Activated naive CD4-positive, alpha-beta T cell (primary cell): Measurements from ENCODE around the gene RBMS1.

Experiments used
- DNase-seq, 4 experiments: peaks; one replicate each; lab custom pipeline; 2025; lab: John Stamatoyannopoulos, UW

The RBMS1 gene, protein sequence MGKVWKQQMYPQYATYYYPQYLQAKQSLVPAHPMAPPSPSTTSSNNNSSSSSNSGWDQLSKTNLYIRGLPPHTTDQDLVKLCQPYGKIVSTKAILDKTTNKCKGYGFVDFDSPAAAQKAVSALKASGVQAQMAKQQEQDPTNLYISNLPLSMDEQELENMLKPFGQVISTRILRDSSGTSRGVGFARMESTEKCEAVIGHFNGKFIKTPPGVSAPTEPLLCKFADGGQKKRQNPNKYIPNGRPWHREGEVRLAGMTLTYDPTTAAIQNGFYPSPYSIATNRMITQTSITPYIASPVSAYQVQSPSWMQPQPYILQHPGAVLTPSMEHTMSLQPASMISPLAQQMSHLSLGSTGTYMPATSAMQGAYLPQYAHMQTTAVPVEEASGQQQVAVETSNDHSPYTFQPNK

DNA sequence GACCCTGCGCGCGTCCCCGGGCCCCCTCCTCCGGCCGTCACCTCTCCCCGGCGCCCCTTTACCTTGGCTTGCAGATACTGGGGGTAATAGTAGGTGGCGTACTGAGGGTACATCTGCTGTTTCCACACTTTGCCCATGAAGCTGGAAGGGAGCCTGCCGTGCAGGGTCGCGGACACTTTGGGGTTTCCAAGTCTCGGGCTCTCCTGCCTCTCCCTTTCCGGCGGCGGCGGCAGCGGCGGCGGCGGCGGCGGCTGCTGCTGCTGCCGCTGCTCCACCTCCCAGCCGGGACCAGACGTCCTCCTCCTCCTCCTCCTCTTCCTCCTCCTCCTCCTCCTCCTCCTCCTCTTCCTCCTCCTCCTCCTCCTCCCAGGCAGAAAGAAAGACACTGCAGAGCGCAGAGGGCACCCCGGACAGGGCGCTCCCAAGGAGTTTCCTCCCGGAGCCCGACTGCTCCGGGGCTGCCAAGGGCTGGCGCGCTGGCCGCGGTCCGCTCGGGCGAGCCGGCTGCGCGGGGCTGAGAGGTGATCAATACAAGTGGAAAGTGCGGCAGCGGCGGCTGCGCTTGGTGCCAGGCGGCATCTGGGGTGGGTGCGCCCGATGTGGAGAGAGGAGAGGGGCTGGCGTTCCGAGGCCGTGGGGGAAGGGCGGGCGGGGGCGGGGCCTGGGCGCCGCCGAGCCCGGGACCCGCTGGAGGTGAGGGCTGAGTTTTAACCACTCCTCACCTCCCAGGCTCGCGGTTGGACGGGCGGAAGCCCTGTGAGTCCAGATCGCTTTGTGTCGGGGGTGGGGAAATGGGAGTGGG is at the start of gene RBMS1:
RBMS1 (minus strand) TSS at position 581 of the 802 bp plus-strand sequence; CDS start at position 137, 444 bp downstream.
- DNase-seq: peak in 2 of 4 experiments; percentile 14 to 39

DNA sequence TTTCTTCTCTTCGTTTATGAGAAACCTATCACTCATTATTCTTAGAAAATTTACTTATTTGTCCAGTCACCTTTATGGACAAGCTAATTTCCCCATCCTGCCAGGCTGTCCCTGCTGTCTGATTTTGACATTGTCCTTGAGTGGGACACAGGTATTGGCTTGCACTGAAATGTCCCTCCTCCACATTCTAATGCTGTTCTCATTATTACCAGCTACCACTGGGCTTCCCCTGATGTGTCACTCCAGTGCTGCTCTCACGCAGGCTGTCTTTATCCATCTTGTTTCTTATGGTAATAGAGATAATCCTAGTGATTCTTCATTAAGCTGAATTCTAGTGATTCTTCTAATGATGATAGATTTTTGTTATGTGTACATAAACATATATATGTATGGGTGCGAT is 48.1 kb upstream of the RBMS1 start:
- no peak for DNase-seq

DNA sequence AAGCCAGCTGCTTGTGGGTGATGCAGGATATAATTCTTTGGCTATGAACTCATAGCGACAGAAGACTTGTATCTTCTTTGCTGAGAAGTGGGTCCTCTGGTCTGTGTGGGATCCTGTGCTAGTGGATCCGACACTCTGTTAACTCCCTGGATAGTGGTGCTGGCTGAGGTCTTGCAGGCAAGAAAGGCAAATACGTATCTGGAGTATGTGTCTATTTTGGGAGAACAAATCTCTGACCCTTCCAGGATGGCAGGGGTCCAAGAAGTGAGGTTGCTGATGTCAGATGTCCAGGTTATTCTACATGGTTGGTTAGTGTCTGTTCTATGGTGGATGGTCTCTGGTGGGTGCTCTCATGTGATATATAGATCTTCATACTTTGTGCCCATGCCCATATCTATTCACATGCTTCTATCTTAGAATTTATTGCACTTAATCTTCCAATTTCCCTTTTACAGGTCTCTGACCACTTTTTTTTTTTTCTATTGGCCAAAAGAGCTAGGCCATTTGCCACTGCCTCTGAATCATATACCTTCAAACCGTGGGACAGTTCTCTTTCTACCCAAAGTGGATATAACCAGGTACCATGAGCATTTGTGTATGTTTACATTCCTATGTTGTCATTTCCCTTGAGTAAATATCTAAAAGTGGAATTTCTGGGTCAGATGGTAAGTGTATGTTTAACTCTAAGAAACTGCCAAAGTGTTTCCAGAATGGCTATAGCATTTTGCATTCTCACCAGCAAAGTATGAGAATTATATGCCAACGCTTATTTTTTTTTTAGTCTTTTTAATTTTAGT is 45.1 kb upstream of the RBMS1 start:
- no peak for DNase-seq

DNA sequence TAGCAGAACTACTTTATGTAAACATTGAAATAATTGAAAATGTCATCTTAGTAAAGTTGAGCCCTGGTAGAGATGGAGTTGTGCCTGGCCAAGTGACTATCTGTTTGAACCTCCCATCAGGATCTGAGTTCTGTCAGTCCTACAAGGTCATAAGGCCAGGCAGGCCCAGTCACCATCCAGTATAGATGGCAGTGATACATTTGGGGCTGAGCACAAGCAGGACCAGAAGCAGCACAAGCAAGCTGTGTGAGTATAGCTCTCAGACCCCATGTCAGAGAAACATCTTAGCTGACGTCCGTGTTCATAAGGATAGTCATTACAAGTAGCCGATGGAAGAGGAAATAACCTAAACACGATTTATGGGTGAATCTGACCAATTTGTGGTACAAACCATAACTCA is 44.5 kb upstream of the RBMS1 start:
- DNase-seq: no peak

DNA sequence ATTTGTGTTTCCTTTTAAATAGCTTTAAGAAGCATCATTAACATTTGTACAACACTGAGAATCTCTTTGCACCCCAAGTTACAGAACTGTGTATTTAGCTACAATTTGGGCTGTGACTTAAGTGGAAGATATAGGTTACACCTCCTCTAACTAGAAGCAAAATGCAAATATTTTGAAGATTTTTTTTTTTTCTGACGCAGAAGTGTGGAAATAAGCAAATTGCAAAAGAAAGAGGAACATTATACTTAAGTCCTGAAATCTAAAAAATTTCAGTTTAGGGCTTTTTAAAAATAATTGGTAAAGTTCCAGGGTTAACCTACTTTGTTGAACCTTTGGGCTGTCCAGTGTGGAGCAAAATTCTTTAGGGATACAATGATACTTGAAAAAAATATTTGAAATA is 41.4 kb upstream of the RBMS1 start:
- DNase-seq: no peak

DNA sequence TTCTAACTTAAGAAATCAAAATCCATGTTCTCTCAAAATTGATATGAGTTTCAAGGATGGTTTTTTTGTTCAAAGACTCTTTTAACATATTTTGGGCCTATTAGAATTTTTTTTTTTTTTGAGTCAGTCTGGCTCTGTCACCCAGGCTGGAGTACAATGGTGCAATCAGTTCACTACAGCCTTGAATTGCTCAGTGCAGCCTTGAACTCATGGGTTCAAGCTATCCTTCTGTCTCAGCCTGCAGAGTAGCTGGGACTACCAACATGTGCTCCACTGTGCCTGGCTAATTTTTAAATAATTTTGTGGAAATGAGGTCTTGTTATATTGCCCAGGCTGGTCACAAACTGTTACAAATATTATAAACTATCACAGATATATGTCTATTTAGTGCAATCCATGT is 40.6 kb upstream of the RBMS1 start:
- DNase-seq: no peak

DNA sequence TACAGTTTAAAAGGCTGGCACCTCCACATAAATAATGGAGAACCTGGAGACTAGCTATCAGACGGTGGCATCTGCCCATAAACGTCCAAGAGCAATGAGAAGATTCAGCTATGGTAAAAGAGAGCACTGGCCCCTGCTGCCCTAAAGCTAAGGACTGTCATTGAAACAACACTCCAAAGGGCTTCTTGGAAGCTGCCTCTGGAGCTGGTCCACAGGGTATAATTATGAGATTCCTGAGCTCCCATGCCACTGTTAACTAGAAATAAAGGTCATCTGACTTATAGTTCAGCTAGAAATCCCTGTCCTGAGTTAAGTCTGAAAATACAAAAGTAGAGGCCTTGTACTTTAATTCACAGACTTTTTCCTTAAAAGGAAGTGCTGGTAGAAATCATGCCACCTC is 39.9 kb upstream of the RBMS1 start:
- no peak for DNase-seq

DNA sequence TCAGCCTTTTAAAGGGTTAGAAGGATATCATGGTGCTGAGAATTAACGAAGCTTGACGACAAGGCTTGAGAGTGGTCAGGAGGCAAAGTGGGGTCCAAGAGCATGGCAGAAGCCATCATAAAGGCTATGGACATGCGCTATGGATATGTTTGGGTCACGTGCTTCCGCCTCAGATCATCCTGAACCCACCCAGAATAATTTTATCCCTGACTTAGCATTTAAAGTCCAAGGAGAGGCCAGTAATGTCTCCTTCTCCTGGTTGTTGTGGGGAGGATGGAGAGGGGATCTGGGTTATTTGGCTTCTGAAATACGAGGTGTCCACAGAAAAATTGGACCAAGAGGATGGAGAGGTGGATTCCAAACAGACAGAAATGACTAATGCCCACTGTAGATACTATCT is 38.8 kb upstream of the RBMS1 start:
- no peak for DNase-seq

DNA sequence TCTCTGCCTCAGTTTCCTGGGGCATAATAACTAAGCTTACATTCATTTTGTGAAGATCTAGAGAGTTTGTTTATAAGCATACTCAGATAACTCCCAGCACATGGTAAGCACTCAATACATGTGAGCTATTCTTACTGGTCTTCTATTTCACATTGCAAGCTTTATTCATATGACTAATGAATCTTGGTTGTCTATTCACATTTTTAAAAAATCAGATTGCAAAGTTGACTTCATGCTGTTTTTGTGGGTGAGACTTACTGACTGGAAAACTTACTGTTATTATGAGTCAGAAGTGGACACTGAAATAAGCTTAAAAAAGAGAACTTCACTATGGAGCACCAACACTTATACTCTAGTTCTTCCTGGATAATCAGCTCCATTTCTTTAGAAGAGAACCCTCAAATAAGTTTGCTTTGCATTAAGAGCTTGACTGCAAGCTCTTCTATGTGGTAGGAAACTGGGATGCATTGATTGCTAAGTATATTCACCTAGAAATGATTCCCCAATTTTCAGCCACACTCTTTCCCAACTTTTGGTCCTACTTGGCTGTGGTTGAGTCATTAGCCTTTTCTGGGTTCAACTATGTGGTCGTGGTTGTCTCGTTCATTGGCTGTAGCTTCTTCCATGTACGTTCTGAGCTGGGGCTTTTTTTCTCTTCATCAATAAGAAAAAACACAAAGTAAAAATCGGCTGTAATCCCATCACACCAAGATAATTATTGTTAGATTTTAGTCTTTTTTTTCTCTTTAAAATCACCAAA is 29.5 kb upstream of the RBMS1 start:
- DNase-seq: no peak

DNA sequence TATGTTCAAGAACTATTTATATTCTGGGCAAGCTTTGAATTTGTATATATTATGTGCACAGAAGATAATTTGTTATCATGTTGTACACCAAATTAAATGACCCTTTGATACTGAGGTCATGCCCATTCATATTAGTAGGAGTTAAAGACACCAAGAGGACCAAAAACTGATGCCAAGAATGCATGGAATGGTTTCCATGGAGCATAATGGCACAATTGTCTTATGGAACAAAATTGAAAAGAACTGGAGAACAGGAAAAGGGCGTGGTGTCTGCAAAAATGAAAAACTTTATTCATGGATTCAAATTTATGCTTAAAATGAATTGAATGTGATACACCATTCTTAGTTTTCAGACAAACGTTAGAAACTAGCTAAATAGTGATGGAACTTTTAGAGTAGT is 24.1 kb upstream of the RBMS1 start:
- no peak for DNase-seq

DNA sequence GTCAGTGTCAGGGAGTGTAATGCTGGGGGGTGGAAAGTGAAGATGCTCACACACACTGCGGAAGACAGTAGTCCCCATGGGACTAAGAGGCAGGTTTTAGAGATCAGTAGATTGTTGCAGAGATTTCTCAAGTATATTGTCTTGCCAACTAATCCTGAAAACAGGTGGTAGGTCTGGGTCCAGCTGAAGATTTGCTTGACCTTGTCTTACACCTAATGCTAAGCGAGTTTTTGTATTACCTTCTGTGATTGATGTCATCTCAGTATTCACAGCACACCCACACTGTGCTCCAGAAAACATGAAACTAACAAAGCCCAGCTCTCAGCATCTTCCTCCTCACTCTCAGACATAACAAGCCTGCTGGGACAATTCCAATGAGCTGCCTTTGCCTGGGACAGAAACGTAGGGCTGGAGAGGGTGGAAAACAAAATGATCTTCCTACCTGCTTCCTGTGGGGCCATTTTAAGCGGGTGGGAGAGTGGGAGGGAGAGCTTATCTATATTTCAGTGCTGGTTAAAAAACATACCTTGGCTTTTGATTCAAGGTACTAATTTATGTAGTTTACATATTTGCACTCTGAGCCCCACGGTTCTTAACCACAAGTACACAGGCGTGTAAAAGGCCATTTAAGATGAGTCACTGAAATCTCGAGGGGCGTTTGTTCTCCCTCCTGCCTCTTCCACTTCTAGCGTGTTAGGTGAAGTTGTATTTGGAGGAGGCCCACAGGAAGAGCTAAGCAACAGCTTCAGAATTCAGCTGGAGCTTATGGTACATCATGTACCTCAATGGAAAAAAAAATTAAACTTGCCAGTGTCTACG is 23.1 kb upstream of the RBMS1 start:
- no peak for DNase-seq

DNA sequence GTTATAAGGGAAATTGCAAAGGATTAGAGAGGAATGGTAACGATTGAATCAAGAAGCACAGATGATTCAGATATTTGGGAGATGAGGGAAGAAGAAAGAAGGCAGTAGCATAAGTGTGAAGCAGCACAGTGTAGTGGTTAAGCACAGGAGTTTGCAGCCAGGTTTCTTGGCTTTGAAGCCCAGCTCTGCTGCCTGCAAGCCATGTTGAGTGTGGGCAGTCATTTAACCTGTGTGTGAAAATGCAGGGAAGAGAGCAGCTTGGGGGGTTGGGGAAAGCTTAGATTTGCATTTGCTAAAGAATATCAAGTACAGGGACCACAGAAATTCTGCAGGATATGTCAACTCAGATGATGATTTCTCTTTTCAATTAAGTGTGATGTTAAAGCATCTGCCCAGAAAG is 21.5 kb upstream of the RBMS1 start:
- DNase-seq: no peak

DNA sequence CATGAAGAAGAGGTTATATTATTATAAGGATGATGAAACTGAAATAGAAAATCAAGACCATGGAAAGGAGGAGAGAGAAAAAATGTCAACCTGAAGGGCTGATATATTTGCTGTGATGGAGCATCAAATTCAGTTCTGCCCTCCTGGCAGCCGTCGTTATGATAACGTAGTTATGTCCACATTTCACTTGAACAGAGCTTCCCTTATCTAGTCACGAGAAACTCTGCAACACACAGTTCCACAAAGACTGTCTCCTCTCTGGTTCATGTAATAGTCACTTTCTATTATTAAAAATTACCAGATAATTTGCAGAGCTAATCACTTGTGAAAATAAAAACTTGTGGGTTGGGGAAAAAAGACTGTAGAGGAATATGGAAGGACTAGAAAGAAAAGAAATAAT is 19.5 kb upstream of the RBMS1 start:
- no peak for DNase-seq

DNA sequence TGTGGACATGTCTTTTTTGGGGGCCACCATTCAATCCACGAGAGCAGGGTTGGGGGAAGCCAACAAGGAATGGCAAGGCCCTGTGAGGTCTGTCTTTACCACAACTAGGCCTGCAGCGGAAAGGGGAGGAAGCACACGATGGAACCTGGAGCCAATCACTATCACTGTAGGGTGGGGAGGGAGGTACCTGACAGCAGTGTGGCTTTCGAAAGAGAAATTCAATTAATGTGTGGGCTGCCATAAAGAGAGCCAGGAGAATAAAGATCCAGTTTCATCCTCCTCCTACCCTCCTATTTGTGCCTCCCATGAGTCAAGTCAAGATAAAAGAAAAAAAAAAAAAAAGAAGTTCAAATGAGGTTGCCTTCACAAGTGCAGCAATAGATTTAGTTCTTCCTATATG is 18.9 kb upstream of the RBMS1 start:
- DNase-seq: no peak

DNA sequence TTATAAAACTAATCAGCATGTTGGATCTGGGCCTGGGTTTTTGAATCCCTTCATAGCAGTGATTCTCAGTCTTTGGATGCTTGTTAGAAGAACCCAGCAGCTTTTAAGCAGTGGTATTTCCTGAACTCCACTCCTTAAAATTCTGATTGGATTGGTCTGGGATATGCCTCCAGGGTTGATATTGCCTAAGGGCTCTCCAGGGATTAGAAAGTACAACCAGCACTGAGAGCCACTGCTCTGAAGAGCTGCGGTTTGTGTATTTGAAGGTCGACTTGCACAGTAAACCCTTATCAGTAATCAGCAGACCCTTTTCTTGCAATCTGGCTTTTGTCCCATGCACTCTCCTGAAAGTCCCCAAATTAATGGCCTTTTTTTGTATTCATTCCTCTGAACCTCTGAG is 17.0 kb upstream of the RBMS1 start:
- no peak for DNase-seq

DNA sequence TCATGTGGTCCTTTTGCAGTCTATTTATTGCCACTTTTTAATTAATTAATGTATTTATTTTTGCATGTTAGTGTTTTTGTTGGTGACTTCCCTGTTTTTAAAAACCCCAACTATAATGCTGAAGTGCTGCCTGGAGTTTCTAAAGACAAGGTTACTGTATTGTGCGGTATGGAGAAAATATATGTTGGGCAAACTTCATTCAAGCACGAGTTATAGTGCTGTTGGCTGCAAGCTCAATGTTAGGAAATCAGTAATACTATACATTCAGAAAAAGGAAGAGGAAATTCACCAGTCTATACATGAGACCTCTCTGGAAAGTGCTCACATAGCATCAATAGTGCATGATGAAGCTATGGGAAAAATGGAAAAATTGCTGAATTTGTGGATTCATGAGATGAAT is 15.4 kb upstream of the RBMS1 start:
- no peak for DNase-seq

DNA sequence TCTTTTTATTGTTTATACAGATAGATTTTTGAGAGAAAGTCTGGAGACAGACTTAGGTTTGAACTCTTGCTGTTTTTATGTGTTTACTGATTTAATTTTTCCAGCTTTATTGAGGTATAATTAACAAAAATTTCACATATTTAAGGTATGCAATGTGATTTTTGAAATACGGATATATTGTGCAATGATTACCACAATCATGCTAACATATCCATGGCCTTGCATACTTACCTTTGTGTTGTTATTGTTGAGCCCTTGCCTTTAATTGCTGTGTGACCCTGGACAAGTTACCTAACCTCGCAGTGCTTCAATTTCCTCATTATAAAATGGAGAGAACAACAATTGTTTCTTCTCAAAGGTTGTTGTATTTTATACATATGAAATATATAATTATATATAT is 13.9 kb upstream of the RBMS1 start:
- no peak for DNase-seq

DNA sequence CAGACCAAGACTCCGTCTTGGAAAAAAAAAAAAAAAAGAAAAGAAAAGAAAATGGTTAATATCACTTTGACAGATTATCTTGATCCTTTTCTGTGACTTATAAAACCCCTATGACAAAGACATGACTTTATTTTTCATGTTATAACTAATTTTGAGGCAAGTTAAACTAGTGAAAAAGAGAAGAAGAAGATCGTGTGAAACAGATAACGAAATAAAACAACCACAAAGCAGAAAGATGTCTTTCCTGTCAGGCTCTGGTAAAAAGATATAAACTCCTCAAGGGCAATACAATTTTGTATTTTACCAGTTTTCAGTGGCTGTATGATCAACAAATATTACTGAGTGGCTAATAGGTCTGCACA is 13.4 kb upstream of the RBMS1 start:
- DNase-seq: no peak

DNA sequence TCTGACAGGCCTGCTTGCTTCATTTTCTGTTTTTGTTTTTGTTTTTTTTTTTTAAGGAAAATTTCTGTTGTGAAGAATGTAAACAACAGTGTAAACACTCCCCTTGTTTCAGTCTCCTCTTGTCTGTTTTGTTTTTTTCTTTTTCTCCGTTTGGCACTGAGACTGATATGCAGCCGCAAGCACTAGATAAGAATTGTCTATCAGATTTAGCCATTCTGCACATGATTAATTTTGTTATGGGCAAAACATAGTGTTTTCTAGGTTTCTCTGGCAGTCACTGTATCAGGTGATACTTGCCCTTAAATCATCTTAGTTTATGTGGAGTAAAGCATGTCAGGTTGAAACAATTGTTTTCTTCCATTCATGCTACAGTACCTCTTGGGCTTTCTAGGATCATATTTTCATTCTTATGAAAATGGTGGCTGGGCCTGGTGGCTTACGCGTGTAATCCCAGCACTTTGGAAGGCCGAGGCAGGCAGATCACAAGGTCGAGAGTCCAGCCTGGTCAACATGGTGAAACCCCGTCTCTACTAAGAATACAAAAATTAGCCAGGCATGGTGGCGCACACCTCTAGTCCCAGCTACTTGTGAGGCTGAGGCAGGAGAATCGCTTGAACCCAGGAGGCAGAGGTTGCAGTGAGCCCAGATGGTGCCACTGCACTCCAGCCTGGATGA is 12.9 kb upstream of the RBMS1 start:
- DNase-seq: no peak

DNA sequence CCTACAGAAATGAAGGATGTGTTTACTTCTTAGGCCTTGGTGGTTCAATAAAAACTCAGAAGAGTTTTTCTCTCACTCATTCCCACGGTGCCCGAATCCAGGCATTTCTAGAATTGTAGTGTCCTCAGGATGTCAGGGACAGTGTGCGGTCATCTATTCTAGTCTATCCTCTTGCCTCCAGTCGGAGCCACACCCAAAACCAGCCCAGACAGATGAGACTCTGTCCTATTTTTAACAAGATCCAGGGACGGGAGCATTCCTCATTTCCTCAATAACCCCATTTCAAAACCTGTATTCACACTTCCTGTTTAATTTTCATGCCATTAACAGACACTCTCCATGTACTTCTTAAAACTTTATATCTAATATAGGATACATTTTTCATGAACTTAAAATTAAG is 11.6 kb upstream of the RBMS1 start:
- no peak for DNase-seq

DNA sequence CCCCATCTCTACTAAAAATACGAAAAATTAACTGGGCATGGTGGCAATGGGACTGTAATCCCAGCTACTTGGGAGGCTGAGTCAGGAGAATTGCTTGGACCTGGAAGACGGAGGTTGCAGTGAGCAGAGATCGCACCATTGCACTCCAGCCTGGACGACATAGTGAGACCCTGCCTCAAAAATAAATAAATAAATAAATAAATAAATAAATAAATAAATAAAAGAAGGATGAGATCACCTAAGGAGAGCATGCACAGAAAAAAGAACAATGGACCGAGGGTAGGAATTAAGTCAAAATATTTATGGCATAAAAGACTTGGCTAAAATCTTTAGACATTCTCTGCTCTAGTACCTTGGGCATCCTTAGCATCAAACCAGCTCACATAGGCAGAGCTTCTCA is 8.9 kb upstream of the RBMS1 start:
- no peak for DNase-seq
